Measurements from ENCODE around the gene ZYG11A.

The ZYG11A gene

GRCh38 chr1:52918201-52918600 lies 75.6 kb downstream of the ZYG11A start:
- DNase-seq (ENCODE audit: low read depth): no peak

- DNase-seq (ENCODE audit: low read depth): no peak
Measured at GRCh38 chr1:52919051-52919722, 76.6 kb downstream of the ZYG11A start.

GRCh38 chr1:52919723-52920483 lies 77.3 kb downstream of the ZYG11A start:
- no peak for DNase-seq (ENCODE audit: low read depth)

GRCh38 chr1:52920791-52921291 lies 78.3 kb downstream of the ZYG11A start:
- DNase-seq (ENCODE audit: low read depth): no peak

GRCh38 chr1:52925571-52926005 lies 83.0 kb downstream of the ZYG11A start:
- DNase-seq (ENCODE audit: low read depth): no peak

DNA sequence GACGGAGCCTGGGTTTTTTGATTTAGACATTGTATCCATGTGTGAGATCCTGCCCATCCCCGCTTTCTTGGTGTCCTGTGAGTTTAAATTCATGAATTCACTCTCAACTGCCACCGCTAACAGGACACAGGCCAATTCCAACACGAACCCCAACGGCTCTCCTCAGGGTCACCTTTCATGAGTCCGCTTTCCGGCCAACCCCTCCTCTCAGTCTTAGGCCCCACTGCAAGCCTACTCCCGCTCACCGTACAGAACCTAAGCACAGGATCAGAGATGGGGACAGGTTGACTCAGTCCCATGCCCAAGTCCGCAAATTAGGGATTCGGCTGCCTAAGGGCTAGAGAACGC lies 84.3 kb downstream of the ZYG11A start:
- DNase-seq (ENCODE audit: low read depth): no peak

DNA sequence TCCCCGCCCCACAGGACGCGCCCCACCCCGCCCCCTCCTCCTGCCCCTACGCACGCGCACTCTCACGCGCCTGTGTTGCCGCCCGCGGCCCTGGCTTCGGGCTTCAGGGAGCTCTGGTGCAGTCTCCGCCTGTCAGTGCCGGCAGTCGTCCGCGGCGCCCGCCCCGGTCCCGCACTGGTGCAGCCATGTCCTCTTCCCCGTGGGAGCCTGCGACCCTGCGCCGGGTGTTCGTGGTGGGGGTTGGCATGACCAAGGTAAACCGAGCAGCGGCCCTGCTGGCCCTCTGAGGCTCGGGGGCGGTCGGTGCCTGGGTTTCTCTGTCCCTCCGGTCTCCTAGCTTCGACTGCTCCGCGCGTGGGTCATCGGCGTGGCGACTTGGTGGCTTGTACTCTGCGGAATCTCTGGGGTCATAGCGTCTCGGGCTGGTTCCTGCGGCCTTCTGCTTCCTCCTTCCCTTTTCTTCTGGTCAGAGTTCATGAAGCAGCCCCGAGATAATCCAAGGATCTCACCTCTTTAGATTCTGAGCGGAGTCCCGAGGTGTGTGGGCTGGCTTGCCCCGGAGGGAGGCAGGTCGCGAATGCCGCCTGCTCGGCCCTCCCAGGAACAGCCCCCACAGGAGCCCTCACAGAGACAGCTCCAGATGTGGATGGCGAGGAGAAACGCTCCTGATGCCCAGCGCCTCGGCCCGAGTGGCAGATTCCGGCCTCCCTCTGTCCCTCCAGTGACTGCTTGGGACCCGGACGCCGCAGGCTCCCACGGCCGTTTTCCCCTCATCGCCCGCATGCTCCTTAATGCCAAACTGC lies 84.9 kb downstream of the ZYG11A start, which contains the start of gene SCP2:
SCP2 (plus strand) TSS at position 65 of the 803 bp plus-strand sequence; CDS start at position 186, 121 bp downstream.
- DNase-seq (ENCODE audit: low read depth): no peak

- no peak for DNase-seq (ENCODE audit: low read depth)
Measured at GRCh38 chr1:52928015-52928404, 85.5 kb downstream of the ZYG11A start.

- no peak for DNase-seq (ENCODE audit: low read depth)
Measured at GRCh38 chr1:52929019-52929418, 86.5 kb downstream of the ZYG11A start.

GRCh38 chr1:52937433-52938182 lies 95.0 kb downstream of the ZYG11A start:
- no peak for DNase-seq (ENCODE audit: low read depth)

- DNase-seq (ENCODE audit: low read depth): no peak
Measured at GRCh38 chr1:52938183-52938451, 95.6 kb downstream of the ZYG11A start.

GRCh38 chr1:52943876-52944416 lies 101.4 kb downstream of the ZYG11A start:
- DNase-seq (ENCODE audit: low read depth): no peak

DNA sequence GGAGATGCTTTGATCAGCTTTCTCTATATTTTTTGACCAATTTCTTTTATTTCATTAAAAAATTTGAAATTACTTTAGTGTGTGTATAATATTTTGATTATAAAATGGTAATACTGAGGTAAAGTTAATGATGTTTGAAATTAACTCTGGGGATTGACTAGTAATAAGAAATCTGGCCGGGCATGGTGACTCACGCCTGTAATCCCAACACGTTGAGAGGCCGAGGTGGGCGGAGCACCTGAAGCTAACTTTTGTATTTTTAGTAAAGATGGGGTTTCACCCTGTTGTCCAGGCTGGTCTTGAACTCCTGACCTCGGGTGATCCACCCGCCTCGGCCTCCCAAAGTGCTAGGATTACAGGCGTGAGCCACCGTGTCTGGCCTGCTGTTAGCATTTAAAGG lies 102.0 kb downstream of the ZYG11A start:
- no peak for DNase-seq (ENCODE audit: low read depth)

Measured in HS-5 (cell line).